ENCODE results near the gene PIK3C2G.

PIK3C2G gene

GRCh38 chr12:18414671-18415070 is 153.4 kb downstream of the PIK3C2G start:
- DNase-seq: no peak

GRCh38 chr12:18415227-18415626 is 153.9 kb downstream of the PIK3C2G start:
- DNase-seq: no peak

- no peak for DNase-seq
These were observed 155.1 kb downstream of the PIK3C2G start for GRCh38 chr12:18416412-18416811.

- no peak for DNase-seq
These were observed 158.0 kb downstream of the PIK3C2G start for GRCh38 chr12:18419311-18419710.

- no peak for DNase-seq
These were observed 160.5 kb downstream of the PIK3C2G start for GRCh38 chr12:18421867-18422266.

- DNase-seq: no peak
These were observed 161.6 kb downstream of the PIK3C2G start for GRCh38 chr12:18422871-18423270.

GRCh38 chr12:18424857-18425256 is 163.5 kb downstream of the PIK3C2G start:
- DNase-seq: no peak

GRCh38 chr12:18427520-18427919 is 166.2 kb downstream of the PIK3C2G start:
- DNase-seq: no peak

GRCh38 chr12:18428416-18428815 is 167.1 kb downstream of the PIK3C2G start:
- no peak for DNase-seq

- DNase-seq: no peak
These were observed 168.0 kb downstream of the PIK3C2G start for GRCh38 chr12:18429366-18429765.

GRCh38 chr12:18430425-18431048 is 169.2 kb downstream of the PIK3C2G start:
- DNase-seq: peak in 12 of 56 donors; percentile 0 to 28 (median 4)

GRCh38 chr12:18431771-18432170 is 170.5 kb downstream of the PIK3C2G start:
- DNase-seq: no peak

GRCh38 chr12:18432206-18432605 is 170.9 kb downstream of the PIK3C2G start:
- no peak for DNase-seq

- no peak for DNase-seq
These were observed 174.9 kb downstream of the PIK3C2G start for GRCh38 chr12:18436170-18436569.

GRCh38 chr12:18439541-18439940 is 178.2 kb downstream of the PIK3C2G start:
- no peak for DNase-seq

- DNase-seq: no peak
These were observed 182.6 kb downstream of the PIK3C2G start for GRCh38 chr12:18443768-18444437.

GRCh38 chr12:18446061-18446644 is 184.8 kb downstream of the PIK3C2G start:
- no peak for DNase-seq

- DNase-seq: no peak
These were observed 193.0 kb downstream of the PIK3C2G start for GRCh38 chr12:18454330-18454729.

GRCh38 chr12:18456344-18456743 is 195.0 kb downstream of the PIK3C2G start:
- DNase-seq: no peak

- DNase-seq: no peak
These were observed 196.0 kb downstream of the PIK3C2G start for GRCh38 chr12:18457362-18457761.

GRCh38 chr12:18461758-18462157 is 200.4 kb downstream of the PIK3C2G start:
- DNase-seq: no peak

GRCh38 chr12:18462442-18462841 is 201.1 kb downstream of the PIK3C2G start:
- DNase-seq: peak in 5 of 56 donors; percentile 1 to 6 (median 3)

Measured in nucleus accumbens (tissue), 56 donors.